WTC11 (cell line): ENCODE measurements around the gene TARBP1. TPM values are rescaled to one million over a fixed set of nuclear protein-coding genes. Genes with fewer than 3 reads are reported as not detected.
A peak's percentile ranks its signal among the peaks of the same experiment; 100 is the strongest.

Experiments used
- ATAC-seq: fragments of 200-7000 bp; cut with Tn5 transposase; 2 replicates; pipeline ENCODE4 v1.10.0; 2021; ENCODE audit warnings: mild to moderate bottlenecking, moderate library complexity
- CTCF ChIA-PET: fragments of 300-600 bp; sonication (Branson Sonifier 250); formaldehyde crosslinking; loops from one replicate; lab custom pipeline; 2021; ENCODE audit warnings: antibody characterized with exemption; lab: Charles Lee
- POLR2A ChIA-PET: fragments of 350-600 bp; sonication (Branson Sonifier 250); formaldehyde crosslinking; loops from one replicate; lab custom pipeline; 2021; ENCODE audit warnings: antibody characterized with exemption; lab: Charles Lee
- DNase-seq: peaks from one replicate; pipeline ENCODE4 v3.0.0; 2021; ENCODE audit warnings: low spot score
- H3K27ac Mint-ChIP-seq: 2 replicates; pipeline ENCODE4 v1.8.0; 2021; ENCODE audit warnings: mixed read lengths
- H3K27me3 Mint-ChIP-seq: 2 replicates; pipeline ENCODE4 v1.8.0; 2021; ENCODE audit warnings: low read depth, mild to moderate bottlenecking, moderate library complexity, mixed read lengths
- H3K36me3 Mint-ChIP-seq: 2 replicates; pipeline ENCODE4 v1.8.0; 2021; ENCODE audit warnings: mixed read lengths
- H3K4me1 Mint-ChIP-seq: 2 replicates; pipeline ENCODE4 v1.8.0; 2022; ENCODE audit warnings: mixed read lengths
- H3K4me3 Mint-ChIP-seq: 2 replicates; pipeline ENCODE4 v1.8.0; 2021; ENCODE audit warnings: mild to moderate bottlenecking, moderate library complexity, mixed read lengths
- H3K9me3 Mint-ChIP-seq: 2 replicates; pipeline ENCODE4 v1.8.0; 2021; ENCODE audit warnings: mixed read lengths
- ATF1 ChIP-seq: sonication (generic); formaldehyde crosslinking; IDR thresholded peaks from 2 replicates; pipeline ENCODE4 v1.8.1; 2023; ENCODE audit warnings: mild to moderate bottlenecking, moderate library complexity, missing genetic modification reagents
- GRHL2 ChIP-seq: fragments of 250-450 bp; sonication (Bioruptor Pico); IDR thresholded peaks from 2 replicates; pipeline ENCODE4 v1.8.0; 2022; ENCODE audit warnings: mild to moderate bottlenecking, moderate library complexity; ENCODE audit not compliant: insufficient replicate concordance, severe bottlenecking
- GTF2I ChIP-seq: fragments of 250-450 bp; sonication (Bioruptor Pico); conservative IDR thresholded peaks from 2 replicates; pipeline ENCODE4 v1.4.0; 2021; ENCODE audit warnings: mild to moderate bottlenecking
- IRF2 ChIP-seq: sonication (generic); formaldehyde crosslinking; IDR thresholded peaks from 2 replicates; pipeline ENCODE4 v1.8.0; 2022; ENCODE audit warnings: low read depth, missing genetic modification reagents, borderline replicate concordance
- JUN ChIP-seq: sonication (generic); formaldehyde crosslinking; IDR thresholded peaks from 2 replicates; pipeline ENCODE4 v1.8.0; 2023; ENCODE audit warnings: mild to moderate bottlenecking, missing genetic modification reagents
- MXD4 ChIP-seq: fragments of 250-450 bp; sonication (Bioruptor Pico); IDR thresholded peaks from 2 replicates; pipeline ENCODE4 v1.8.0; 2021; ENCODE audit warnings: mild to moderate bottlenecking, moderate library complexity, borderline replicate concordance
- NR2C2 ChIP-seq: sonication (generic); formaldehyde crosslinking; IDR thresholded peaks from 2 replicates; pipeline ENCODE4 v1.8.0; 2022; ENCODE audit warnings: mild to moderate bottlenecking, missing genetic modification reagents
- OVOL2 ChIP-seq: fragments of 250-450 bp; sonication (Bioruptor Pico); IDR thresholded peaks from 2 replicates; pipeline ENCODE4 v1.9.0; 2021; ENCODE audit warnings: mild to moderate bottlenecking, borderline replicate concordance
- SMAD3 ChIP-seq: sonication (generic); formaldehyde crosslinking; IDR thresholded peaks from 2 replicates; pipeline ENCODE4 v1.8.0; 2022; ENCODE audit warnings: missing genetic modification reagents, mild to moderate bottlenecking, borderline replicate concordance
- SOX15 ChIP-seq: fragments of 250-450 bp; sonication (Bioruptor Pico); IDR thresholded peaks from 2 replicates; pipeline ENCODE4 v1.9.0; 2021; ENCODE audit warnings: mild to moderate bottlenecking
- SP1 ChIP-seq: sonication (generic); formaldehyde crosslinking; conservative IDR thresholded peaks from 2 replicates; pipeline ENCODE4 v1.8.1; 2022; ENCODE audit warnings: missing genetic modification reagents
- ZNF317 ChIP-seq: sonication (generic); formaldehyde crosslinking; IDR thresholded peaks from 2 replicates; pipeline ENCODE4 v1.8.1; 2023; ENCODE audit warnings: low read depth, mild to moderate bottlenecking, moderate library complexity, missing genetic modification reagents, borderline replicate concordance
- ZNF416 ChIP-seq: fragments of 250-450 bp; sonication (Bioruptor Pico); IDR thresholded peaks from 2 replicates; pipeline ENCODE4 v1.9.0; 2021; ENCODE audit warnings: mild to moderate bottlenecking, inconsistent platforms
- total RNA-seq: library from RNA; stranded (reverse); gene quantifications from 3 replicates; pipeline ENCODE4 v1.2.3, GENCODE V29; 2021
- TF ChIP-seq, protein P1 (sequence below): sonication (generic); formaldehyde crosslinking; IDR thresholded peaks from 2 replicates; pipeline ENCODE4 v1.8.0; 2022; ENCODE audit warnings: mild to moderate bottlenecking, missing genetic modification reagents
- TF ChIP-seq, protein P2 (sequence below): fragments of 250-450 bp; sonication (Bioruptor Pico); IDR thresholded peaks from 2 replicates; pipeline ENCODE4 v1.9.0; 2021; ENCODE audit warnings: mild to moderate bottlenecking, borderline replicate concordance
- TF ChIP-seq, protein P3 (sequence below): fragments of 250-450 bp; sonication (Bioruptor Pico); conservative IDR thresholded peaks from 2 replicates; pipeline ENCODE4 v1.9.0; 2021; ENCODE audit warnings: mild to moderate bottlenecking
- TF ChIP-seq, protein P4 (sequence below): fragments of 250-450 bp; sonication (Bioruptor Pico); IDR thresholded peaks from 2 replicates; pipeline ENCODE4 v1.9.0; 2021; ENCODE audit warnings: moderate library complexity, mild to moderate bottlenecking, inconsistent platforms, borderline replicate concordance
- TF ChIP-seq, protein P5 (sequence below): sonication (generic); formaldehyde crosslinking; IDR thresholded peaks from 2 replicates; pipeline ENCODE4 v1.8.0; 2022; ENCODE audit warnings: mild to moderate bottlenecking, missing genetic modification reagents

The TARBP1 gene
- total RNA-seq, 1 experiment from 2014 or later = 24.0 TPM

DNA sequence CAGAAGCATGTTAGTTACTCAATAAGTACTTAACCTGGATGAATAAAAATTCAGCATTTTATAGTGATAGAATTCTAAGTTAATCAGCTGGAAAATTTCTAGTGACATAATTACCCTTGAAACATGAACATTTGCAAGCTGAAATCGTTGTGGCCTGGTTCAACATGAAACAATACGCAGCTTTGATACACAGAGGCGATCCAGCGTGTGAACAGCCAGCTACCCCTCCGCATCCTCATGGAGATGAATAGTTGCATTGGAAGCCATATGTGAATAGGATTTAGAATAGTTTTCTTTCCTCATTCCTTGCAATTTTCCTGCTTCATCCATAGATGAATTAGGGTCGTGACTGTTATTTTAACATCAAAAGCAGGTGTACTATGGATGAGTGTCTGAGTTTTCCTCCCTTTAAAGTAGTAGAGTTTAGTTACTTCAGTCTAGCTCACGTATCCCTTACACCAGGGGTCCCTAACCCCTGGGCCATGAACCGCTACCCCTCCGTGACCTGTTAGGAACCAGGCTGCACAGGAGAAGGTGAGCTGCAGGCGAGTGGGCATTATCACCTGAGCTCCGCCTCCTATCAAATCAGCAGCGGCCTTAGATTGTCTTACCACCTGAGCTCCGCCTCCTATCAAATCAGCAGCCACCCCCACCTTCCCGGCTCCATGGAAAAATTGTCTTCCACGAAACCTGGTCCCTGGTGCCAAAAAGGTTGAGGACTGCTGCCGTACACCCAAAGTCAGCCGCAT lies 6.2 kb upstream of the TARBP1 start:
- DNase-seq (peak; percentile 34), ATAC-seq (peak; percentile 96)
- no peak overlapping the region for H3K27ac Mint-ChIP-seq
- no peaks in the 10 kb centered on the region for H3K9me3 Mint-ChIP-seq
- ChIA-PET POLR2A (no interaction called here), CTCF (interaction anchor here (1.3 to 1.7 kb wide), 3 partner anchors 14 to 608 kb away, joined by 4 to 9 read pairs (median 4); partner anchors contain the start of gene COA6)
- H3K36me3 Mint-ChIP-seq = no peaks in the 10 kb centered on the region
- peaks cover 14% of the 10 kb centered on the region for H3K4me1 Mint-ChIP-seq
- peaks cover 77% of the 10 kb centered on the region for H3K27me3 Mint-ChIP-seq
- H3K4me3 Mint-ChIP-seq = no peak overlapping the region
- no peak for TF ChIP-seq GRHL2
- TF ChIP-seq SP1 (CRISPR knock-in tag) = 0 out of 2 replicates have a peak, but pooled peaks have one; percentile 29
- TF ChIP-seq, protein P1, sequence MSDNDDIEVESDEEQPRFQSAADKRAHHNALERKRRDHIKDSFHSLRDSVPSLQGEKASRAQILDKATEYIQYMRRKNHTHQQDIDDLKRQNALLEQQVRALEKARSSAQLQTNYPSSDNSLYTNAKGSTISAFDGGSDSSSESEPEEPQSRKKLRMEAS (CRISPR knock-in tag) = no peak
- no peak for TF ChIP-seq SMAD3
- no peak for TF ChIP-seq SOX15 (CRISPR knock-in tag)
- TF ChIP-seq IRF2 (CRISPR knock-in tag) = no peak

DNA sequence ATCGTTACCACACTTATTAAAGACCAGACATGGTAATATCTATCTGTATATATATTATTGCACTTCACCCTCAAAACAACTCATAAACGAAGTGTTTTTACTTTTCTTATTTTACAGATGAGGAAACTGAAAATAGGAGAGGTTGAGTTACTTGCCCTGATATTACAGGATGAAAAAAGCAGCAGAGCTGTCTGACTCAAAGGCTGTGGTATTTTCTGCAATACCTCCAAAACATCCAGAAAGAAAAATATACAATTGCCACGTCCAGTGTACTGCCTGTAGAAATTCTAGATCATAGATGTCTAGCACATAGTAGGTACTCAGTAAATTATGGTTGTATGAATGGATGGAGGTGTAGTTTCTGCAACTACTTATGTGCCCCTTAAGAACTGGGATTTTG lies 5.2 kb upstream of the TARBP1 start:
- CTCF ChIA-PET = no interaction called here
- ATAC-seq = no peak
- POLR2A ChIA-PET = no interaction called here

DNA sequence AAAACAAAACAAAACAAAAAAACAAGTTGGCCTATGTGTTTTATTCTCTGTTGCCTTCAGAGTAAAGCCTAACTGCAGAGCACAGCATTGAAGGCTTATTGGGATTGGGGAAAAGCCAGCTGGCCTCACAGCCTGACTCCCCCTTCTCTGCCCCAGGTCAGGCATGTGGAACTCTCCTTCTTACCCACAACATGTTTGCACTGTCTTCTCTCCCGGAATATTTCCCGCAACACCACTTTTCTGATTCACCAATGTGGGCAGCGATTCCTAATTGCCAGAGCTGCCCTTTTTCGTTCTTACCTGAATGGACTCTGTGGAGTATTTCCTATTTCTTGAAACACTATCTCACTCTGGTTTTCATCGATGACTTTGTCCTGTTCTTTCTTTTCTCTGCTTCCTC lies 2.8 kb upstream of the TARBP1 start:
- Mint-ChIP-seq H3K9me3 (no peaks in the 10 kb centered on the region), H3K4me1 (peaks cover 22% of the 10 kb centered on the region)
- POLR2A ChIA-PET = no interaction called here
- ATAC-seq = no peak
- TF ChIP-seq JUN (CRISPR knock-in tag) (no peak), ATF1 (CRISPR knock-in tag) (no peak)
- TF ChIP-seq, protein P2, sequence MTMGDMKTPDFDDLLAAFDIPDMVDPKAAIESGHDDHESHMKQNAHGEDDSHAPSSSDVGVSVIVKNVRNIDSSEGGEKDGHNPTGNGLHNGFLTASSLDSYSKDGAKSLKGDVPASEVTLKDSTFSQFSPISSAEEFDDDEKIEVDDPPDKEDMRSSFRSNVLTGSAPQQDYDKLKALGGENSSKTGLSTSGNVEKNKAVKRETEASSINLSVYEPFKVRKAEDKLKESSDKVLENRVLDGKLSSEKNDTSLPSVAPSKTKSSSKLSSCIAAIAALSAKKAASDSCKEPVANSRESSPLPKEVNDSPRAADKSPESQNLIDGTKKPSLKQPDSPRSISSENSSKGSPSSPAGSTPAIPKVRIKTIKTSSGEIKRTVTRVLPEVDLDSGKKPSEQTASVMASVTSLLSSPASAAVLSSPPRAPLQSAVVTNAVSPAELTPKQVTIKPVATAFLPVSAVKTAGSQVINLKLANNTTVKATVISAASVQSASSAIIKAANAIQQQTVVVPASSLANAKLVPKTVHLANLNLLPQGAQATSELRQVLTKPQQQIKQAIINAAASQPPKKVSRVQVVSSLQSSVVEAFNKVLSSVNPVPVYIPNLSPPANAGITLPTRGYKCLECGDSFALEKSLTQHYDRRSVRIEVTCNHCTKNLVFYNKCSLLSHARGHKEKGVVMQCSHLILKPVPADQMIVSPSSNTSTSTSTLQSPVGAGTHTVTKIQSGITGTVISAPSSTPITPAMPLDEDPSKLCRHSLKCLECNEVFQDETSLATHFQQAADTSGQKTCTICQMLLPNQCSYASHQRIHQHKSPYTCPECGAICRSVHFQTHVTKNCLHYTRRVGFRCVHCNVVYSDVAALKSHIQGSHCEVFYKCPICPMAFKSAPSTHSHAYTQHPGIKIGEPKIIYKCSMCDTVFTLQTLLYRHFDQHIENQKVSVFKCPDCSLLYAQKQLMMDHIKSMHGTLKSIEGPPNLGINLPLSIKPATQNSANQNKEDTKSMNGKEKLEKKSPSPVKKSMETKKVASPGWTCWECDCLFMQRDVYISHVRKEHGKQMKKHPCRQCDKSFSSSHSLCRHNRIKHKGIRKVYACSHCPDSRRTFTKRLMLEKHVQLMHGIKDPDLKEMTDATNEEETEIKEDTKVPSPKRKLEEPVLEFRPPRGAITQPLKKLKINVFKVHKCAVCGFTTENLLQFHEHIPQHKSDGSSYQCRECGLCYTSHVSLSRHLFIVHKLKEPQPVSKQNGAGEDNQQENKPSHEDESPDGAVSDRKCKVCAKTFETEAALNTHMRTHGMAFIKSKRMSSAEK (CRISPR knock-in tag) = no peak
- TF ChIP-seq, all 79 proteins: peak for 0
- Mint-ChIP-seq H3K27me3 (peaks cover 73% of the 10 kb centered on the region), H3K36me3 (no peaks in the 10 kb centered on the region), H3K27ac (no peak overlapping the region), H3K4me3 (no peak overlapping the region)
- CTCF ChIA-PET = interaction anchor here (1.0 kb wide), 1 partner anchor 611 kb away, joined by 3 read pairs; no protein-coding TSS in a partner anchor
- DNase-seq = no peak

More for the DNA sequence above, 5.2 kb upstream of the TARBP1 start:
- no peak overlapping the region for H3K27ac Mint-ChIP-seq
- H3K4me1 Mint-ChIP-seq = peaks cover 16% of the 10 kb centered on the region
- H3K27me3 Mint-ChIP-seq = peaks cover 86% of the 10 kb centered on the region
- no peak for DNase-seq
- no peaks in the 10 kb centered on the region for H3K36me3 Mint-ChIP-seq
- no peaks in the 10 kb centered on the region for H3K9me3 Mint-ChIP-seq
- H3K4me3 Mint-ChIP-seq = no peak overlapping the region
- TF ChIP-seq SP1 (CRISPR knock-in tag) = no peak
- TF ChIP-seq ZNF317 (CRISPR knock-in tag) = no peak
- TF ChIP-seq NR2C2 (CRISPR knock-in tag) = no peak
- TF ChIP-seq GTF2I (CRISPR knock-in tag) = no peak

DNA sequence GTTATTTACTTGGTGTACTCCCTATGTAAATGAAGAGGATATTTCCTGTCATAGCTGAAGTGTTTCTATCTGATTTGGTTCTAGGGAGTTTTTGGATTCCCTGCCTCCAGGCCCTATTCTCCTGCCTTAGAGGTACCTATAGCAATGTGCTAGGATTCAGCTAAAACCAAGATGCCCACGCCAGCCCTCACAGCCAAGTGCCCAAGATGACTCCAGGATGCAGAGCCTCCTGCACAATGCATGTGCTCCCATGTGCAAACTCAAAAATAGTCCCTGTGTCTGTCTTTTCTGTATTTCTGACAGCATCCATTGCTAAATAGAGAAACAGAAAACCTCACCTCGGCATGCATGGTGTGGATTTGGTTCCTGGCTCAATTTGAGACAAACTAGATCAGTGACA lies 887 bp upstream of the TARBP1 start:
- Mint-ChIP-seq H3K36me3 (no peaks in the 10 kb centered on the region), H3K4me3 (no peak overlapping the region), H3K27me3 (peaks cover 54% of the 10 kb centered on the region), H3K4me1 (peaks cover 27% of the 10 kb centered on the region), H3K27ac (no peak overlapping the region), H3K9me3 (no peaks in the 10 kb centered on the region)
- POLR2A ChIA-PET = no interaction called here
- CTCF ChIA-PET = interaction anchor here (1.3 kb wide), 1 partner anchor 354 kb away, joined by 4 read pairs; no protein-coding TSS in a partner anchor
- ATAC-seq (no peak), DNase-seq (no peak)
- TF ChIP-seq MXD4 (CRISPR knock-in tag) (no peak), ZNF416 (CRISPR knock-in tag) (no peak), SMAD3 (no peak), OVOL2 (CRISPR knock-in tag) (no peak)
- TF ChIP-seq, protein P3, sequence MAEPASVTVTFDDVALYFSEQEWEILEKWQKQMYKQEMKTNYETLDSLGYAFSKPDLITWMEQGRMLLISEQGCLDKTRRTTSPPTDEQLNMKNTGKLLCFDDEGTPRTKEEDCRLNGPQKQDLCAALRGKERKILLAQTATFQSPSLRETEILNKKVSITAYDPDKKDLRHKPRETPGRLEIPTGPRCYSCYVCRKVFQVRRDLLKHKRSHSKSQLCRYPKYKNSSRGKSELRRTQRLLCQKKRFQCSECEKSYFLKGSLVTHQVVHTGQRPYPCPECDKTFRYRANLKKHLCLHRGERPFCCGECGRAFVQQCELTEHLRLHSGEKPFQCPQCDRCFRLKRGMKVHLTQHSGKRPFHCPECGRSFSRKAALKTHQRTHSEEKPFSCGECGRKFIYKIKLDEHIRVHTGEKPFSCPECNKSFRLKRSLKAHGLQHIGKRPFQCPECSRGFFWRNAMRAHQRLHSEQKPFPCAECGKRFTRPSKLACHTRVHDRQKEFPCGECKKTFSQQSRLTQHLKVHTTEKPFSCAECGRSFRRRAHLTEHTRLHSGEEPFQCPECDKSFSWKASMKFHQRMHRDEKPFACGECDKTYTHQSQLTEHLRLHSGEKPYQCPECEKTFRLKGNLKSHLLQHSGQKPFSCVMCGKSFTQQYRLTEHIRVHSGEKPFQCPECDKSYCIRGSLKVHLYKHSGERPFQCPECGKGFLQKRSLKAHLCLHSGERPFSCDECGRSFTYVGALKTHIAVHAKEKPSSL (CRISPR knock-in tag) = no peak
- TF ChIP-seq, protein P4, sequence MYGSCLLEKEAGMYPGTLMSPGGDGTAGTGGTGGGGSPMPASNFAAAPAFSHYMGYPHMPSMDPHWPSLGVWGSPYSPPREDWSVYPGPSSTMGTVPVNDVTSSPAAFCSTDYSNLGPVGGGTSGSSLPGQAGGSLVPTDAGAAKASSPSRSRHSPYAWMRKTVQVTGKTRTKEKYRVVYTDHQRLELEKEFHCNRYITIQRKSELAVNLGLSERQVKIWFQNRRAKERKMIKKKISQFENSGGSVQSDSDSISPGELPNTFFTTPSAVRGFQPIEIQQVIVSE (CRISPR knock-in tag) = no peak
- TF ChIP-seq, protein P5, sequence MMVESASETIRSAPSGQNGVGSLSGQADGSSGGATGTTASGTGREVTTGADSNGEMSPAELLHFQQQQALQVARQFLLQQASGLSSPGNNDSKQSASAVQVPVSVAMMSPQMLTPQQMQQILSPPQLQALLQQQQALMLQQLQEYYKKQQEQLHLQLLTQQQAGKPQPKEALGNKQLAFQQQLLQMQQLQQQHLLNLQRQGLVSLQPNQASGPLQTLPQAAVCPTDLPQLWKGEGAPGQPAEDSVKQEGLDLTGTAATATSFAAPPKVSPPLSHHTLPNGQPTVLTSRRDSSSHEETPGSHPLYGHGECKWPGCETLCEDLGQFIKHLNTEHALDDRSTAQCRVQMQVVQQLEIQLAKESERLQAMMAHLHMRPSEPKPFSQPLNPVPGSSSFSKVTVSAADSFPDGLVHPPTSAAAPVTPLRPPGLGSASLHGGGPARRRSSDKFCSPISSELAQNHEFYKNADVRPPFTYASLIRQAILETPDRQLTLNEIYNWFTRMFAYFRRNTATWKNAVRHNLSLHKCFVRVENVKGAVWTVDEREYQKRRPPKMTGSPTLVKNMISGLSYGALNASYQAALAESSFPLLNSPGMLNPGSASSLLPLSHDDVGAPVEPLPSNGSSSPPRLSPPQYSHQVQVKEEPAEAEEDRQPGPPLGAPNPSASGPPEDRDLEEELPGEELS (CRISPR knock-in tag) = no peak
